GM06990 (cell line): Measurements from ENCODE around the gene TMEM161B.

Source experiments
- DNase-seq: peaks from one replicate; pipeline ENCODE4 v3.0.0-alpha.2; 2011; ENCODE audit not compliant: insufficient read length; ENCODE audit errors: extremely low read depth
- H3K27me3 ChIP-seq: replicated peaks from 2 replicates; pipeline ENCODE4 v1.6.0; 2011; ENCODE audit warnings: low read length; ENCODE audit not compliant: control insufficient read depth, insufficient read depth
- H3K36me3 ChIP-seq: 2 replicates; pipeline ENCODE4 v1.5.1; 2011; ENCODE audit warnings: low read length; ENCODE audit not compliant: control insufficient read depth, insufficient read depth
- H3K4me3 ChIP-seq: replicated peaks from 2 replicates; pipeline ENCODE4 v1.5.1; 2011; ENCODE audit warnings: low read depth, mild to moderate bottlenecking, control low read depth, low read length
- CTCF ChIP-seq: IDR thresholded peaks from 2 replicates; pipeline ENCODE4 v1.5.1; 2011; ENCODE audit warnings: low read length, control low read depth, mild to moderate bottlenecking, inconsistent platforms; ENCODE audit not compliant: insufficient read depth, poor library complexity, severe bottlenecking

TMEM161B gene

DNA sequence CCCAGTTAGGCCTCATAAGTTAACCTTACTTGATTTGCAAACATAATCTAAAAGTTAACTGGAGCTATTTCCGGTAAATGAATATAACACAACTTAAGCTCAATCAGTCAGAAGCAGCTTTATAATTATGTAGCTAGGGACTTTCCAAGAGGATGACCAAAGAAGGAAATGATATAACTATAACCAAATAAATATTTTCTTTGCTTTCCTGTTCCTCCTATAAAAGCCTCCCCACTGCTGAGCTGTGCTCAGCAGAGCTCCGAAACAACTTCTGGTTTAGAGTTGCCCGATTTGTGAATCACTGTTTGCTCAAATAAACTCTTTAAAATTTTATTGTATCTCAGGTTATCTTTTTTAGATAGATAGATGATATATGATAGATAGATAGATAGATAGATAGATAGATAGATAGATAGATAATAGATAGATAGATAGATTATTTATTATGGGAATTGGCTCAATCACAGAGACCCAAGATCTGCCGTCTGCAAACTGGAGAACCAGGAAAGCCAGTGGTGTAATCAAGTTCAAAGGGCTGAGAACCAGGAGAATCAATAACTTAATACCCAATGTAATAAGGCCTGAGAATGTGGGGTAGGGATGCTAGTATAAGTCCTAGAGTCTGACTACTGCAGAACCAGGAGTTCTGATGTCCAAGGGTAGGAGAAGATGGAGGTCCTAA, 19.3 kb upstream of the TMEM161B start:
- no peak for DNase-seq
- H3K4me3 ChIP-seq = no peak overlapping the region
- H3K36me3 ChIP-seq = no peaks in the 10 kb centered on the region
- no peak for TF ChIP-seq CTCF
- H3K27me3 ChIP-seq = no peaks in the 10 kb centered on the region

DNA sequence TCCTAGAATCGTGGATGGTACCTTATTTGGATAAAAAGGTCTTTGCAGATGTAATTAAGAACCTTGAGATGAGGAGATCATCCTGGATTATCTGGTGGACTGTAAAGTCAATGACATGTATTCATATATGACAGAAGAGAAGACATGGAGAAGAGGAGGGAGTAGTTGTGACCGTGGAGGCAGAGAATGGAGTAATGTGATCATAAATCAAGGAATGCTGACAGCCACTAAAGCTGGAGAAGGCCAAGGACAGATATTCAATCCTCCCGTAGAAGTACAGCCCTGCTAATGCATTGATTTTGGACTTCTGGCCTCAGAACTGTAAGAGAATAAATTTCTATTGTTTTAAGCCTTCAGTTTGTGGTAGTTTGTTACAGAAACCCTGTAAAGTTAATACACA, 18.7 kb upstream of the TMEM161B start:
- Histone ChIP-seq H3K36me3 (no peaks in the 10 kb centered on the region), H3K4me3 (no peak overlapping the region), H3K27me3 (no peaks in the 10 kb centered on the region)
- no peak for DNase-seq
- no peak for TF ChIP-seq CTCF

DNA sequence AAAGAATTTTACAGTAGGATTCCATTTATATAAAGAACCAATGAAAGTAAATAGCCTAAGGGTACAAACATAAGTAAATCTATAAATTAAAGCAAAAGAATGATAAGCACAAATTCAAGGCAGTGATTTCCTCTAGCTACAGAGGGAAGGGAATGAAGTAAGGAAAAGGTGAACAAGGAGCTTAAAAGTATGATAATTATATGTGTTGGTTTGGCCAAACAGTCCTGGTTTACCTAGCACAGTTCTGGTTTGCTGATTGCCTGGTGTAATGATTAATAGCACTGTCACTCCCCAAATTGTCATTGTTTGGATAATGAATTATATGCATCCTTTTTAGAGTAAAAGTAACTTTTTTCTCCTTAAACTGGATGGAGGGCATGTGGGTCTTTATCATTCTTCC, 15.0 kb upstream of the TMEM161B start:
- no peaks in the 10 kb centered on the region for H3K27me3 ChIP-seq
- no peak overlapping the region for H3K4me3 ChIP-seq
- no peak for DNase-seq
- no peaks in the 10 kb centered on the region for H3K36me3 ChIP-seq
- TF ChIP-seq CTCF = no peak

- Histone ChIP-seq H3K36me3 (no peaks in the 10 kb centered on the region), H3K4me3 (no peak overlapping the region), H3K27me3 (no peaks in the 10 kb centered on the region)
- TF ChIP-seq CTCF = no peak
- DNase-seq = no peak
These were observed 12.7 kb upstream of the TMEM161B start for GRCh38 chr5:88281322-88281721.

- no peaks in the 10 kb centered on the region for H3K27me3 ChIP-seq
- DNase-seq = no peak
- no peaks in the 10 kb centered on the region for H3K36me3 ChIP-seq
- no peak for TF ChIP-seq CTCF
- H3K4me3 ChIP-seq = no peak overlapping the region
These were observed 10.9 kb upstream of the TMEM161B start for GRCh38 chr5:88279584-88279983.

DNA sequence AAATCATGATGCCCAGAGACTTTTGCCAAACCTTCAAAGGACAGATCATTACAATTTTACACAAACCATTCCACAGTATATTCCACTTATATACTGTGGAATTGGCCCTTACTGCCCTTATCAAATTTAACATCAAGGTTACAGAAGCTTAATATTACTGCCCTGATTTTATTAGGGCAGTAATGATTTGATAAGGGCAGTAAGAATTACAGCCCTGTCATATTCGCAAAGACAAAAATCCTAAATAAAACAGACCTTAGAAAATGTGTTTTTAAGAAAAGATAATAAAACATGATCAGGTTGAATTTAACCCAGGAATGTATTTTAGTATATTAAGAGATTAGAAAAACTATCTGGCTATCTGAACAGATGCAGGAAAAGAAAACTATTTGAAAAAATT, 7.7 kb upstream of the TMEM161B start:
- no peak for TF ChIP-seq CTCF
- Histone ChIP-seq H3K36me3 (peaks cover 1% of the 10 kb centered on the region), H3K27me3 (no peaks in the 10 kb centered on the region), H3K4me3 (no peak overlapping the region)
- DNase-seq = no peak
